ENCODE data around the gene SLC6A1.

SLC6A1 gene

DNA sequence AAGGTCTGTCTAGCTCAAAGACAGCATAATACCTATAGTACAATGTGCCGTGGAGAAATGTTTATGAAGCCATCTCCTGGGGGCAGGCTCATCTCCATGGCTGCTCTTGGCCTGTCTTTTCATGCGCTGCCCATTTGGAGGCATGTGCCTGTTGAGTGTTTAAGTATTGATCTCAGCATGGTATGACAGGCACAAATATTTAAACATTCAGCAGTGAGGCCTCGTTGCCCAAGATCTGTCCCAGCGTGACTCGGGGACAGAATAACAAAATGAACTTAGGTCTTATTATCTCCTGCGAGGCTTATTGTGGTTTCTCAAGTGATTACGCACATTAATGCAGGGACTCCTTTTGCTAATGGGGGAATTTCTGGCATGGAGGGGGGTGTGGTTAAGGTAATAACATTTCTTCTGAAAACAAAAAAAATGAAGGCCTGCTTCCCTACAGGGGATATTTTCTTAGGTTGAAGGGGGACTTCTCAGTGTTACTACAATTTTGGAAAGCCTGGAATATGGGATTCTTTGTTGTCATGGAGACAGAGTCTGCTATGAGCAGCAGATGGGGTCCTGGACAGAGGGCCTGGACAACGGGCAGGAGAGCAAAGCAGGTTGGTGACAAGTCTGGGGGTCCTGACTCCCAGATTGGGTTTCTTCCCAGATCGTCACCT lies 4.4 kb upstream of the SLC6A1 start:
- no peak for TF ChIP-seq CTCF (IDR thresholded peaks at IDR 0.05; ENCODE audit: insufficient read depth, low read length, poor library complexity, severe bottlenecking)
- Histone ChIP-seq H3K4me3 (replicated peaks; ENCODE audit: low read depth, low read length) (no peak overlapping the region), H3K27me3 (replicated peaks; ENCODE audit: control insufficient read depth, insufficient read depth, low read length) (no peaks in the 10 kb centered on the region), H3K36me3 (ENCODE audit: control insufficient read depth, insufficient read depth, low read length) (no peaks in the 10 kb centered on the region)
- DNase-seq (ENCODE audit: extremely low read depth, insufficient read length): no peak

DNA sequence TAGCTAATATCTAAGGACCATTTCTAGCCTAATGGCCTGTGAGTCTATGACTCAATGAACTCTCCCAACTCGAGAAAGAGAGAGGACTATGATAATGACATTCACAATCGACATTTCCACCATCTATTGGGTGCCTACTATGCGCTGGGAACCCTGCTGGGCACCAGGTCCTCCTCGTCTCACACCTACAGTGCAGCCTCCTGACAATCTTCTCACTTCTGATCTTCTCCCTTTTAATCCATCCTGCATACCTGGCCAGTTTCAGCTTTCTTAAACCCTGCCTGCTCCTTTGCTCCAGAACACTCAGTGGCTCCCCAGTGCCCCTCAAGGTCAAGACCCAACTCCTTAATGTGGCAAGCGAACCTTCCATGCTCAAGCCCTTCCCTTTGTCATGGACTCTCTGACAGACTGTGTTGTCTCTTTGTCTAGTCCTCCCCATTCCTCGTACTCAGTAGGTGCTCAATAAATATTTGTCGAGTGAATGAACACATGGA lies 3.5 kb upstream of the SLC6A1 start:
- no peak for TF ChIP-seq CTCF (IDR thresholded peaks at IDR 0.05; ENCODE audit: insufficient read depth, low read length, poor library complexity, severe bottlenecking)
- Histone ChIP-seq H3K27me3 (replicated peaks; ENCODE audit: control insufficient read depth, insufficient read depth, low read length) (no peaks in the 10 kb centered on the region; the same call in 1 of the 2 replicates), H3K4me3 (replicated peaks; ENCODE audit: low read depth, low read length) (no peak overlapping the region), H3K36me3 (ENCODE audit: control insufficient read depth, insufficient read depth, low read length) (no peaks in the 10 kb centered on the region)
- no peak for DNase-seq (ENCODE audit: extremely low read depth, insufficient read length)

- Histone ChIP-seq H3K27me3 (replicated peaks; ENCODE audit: control insufficient read depth, insufficient read depth, low read length) (no peaks in the 10 kb centered on the region; the same call in 1 of the 2 replicates), H3K36me3 (ENCODE audit: control insufficient read depth, insufficient read depth, low read length) (no peaks in the 10 kb centered on the region), H3K4me3 (replicated peaks; ENCODE audit: low read depth, low read length) (no peak overlapping the region)
- DNase-seq (ENCODE audit: extremely low read depth, insufficient read length): no peak
- no peak for TF ChIP-seq CTCF (IDR thresholded peaks at IDR 0.05; ENCODE audit: insufficient read depth, low read length, poor library complexity, severe bottlenecking)
Observed at GRCh38 chr3:10992943-10993728, 588 bp downstream of the SLC6A1 start.

- TF ChIP-seq CTCF (IDR thresholded peaks at IDR 0.05; ENCODE audit: insufficient read depth, low read length, poor library complexity, severe bottlenecking): no peak
- H3K4me3 ChIP-seq (replicated peaks; ENCODE audit: low read depth, low read length): no peak overlapping the region
- no peak for DNase-seq (ENCODE audit: extremely low read depth, insufficient read length)
- peaks cover 1% of the 10 kb centered on the region; the same call in 1 of the 2 replicates for H3K27me3 ChIP-seq (replicated peaks; ENCODE audit: control insufficient read depth, insufficient read depth, low read length)
- H3K36me3 ChIP-seq (ENCODE audit: control insufficient read depth, insufficient read depth, low read length): no peaks in the 10 kb centered on the region
Observed at GRCh38 chr3:10993729-10994065, 1.1 kb downstream of the SLC6A1 start.

DNA sequence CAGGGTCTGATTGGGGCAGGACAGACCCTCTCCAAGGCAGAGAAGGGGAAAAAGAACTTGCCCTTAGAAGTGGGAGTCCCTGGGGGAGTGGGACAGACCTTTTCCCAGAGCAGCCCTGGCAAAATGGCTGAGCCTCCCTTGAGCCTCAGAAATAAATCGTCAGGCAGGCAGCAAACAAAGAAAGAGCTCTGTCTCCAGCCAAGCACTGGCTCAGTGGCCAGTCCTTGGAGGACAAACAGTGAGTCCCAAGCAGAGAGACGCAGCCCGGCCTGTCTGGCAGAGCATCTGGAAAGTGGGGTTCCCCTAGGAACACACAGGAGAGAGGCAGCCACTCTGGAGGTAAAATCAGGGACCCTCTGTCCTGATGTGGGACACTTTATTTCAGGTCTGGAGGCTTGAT lies 1.8 kb downstream of the SLC6A1 start:
- H3K36me3 ChIP-seq (ENCODE audit: control insufficient read depth, insufficient read depth, low read length): no peaks in the 10 kb centered on the region
- no peak for TF ChIP-seq CTCF (IDR thresholded peaks at IDR 0.05; ENCODE audit: insufficient read depth, low read length, poor library complexity, severe bottlenecking)
- no peak for DNase-seq (ENCODE audit: extremely low read depth, insufficient read length)
- H3K27me3 ChIP-seq (replicated peaks; ENCODE audit: control insufficient read depth, insufficient read depth, low read length): peaks cover 2% of the 10 kb centered on the region; the same call in 1 of the 2 replicates
- no peak overlapping the region for H3K4me3 ChIP-seq (replicated peaks; ENCODE audit: low read depth, low read length)
